HEK293T (cell line): ENCODE measurements around the gene MXD3.

Source experiments
- CTBP1 ChIP-seq: fragments of 450-650 bp; IDR thresholded peaks from 2 replicates; pipeline ENCODE4 v1.6.1; 2016; ENCODE audit warnings: borderline replicate concordance
- ELF4 ChIP-seq: fragments of 450-650 bp; IDR thresholded peaks from 2 replicates; pipeline ENCODE4 v1.6.1; 2017; ENCODE audit warnings: antibody characterized with exemption
- FOXA1 ChIP-seq: fragments of 450-650 bp; IDR thresholded peaks from 2 replicates; pipeline ENCODE4 v1.6.1; 2016; ENCODE audit warnings: mild to moderate bottlenecking
- FOXM1 ChIP-seq: fragments of 450-650 bp; IDR thresholded peaks from 2 replicates; pipeline ENCODE4 v1.6.1; 2017; ENCODE audit warnings: mild to moderate bottlenecking, borderline replicate concordance
- HDGF ChIP-seq: fragments of 450-650 bp; IDR thresholded peaks from 2 replicates; pipeline ENCODE4 v1.6.1; 2017; ENCODE audit warnings: antibody characterized with exemption, borderline replicate concordance
- LEF1 ChIP-seq: fragments of 450-650 bp; IDR thresholded peaks from 2 replicates; pipeline ENCODE4 v1.6.1; 2017; ENCODE audit warnings: mild to moderate bottlenecking, borderline replicate concordance
- NFRKB ChIP-seq: fragments of 450-650 bp; IDR thresholded peaks from 2 replicates; pipeline ENCODE4 v1.6.1; 2016; ENCODE audit warnings: mild to moderate bottlenecking, moderate library complexity
- SP1 ChIP-seq: fragments of 450-650 bp; IDR thresholded peaks from 2 replicates; pipeline ENCODE4 v1.6.1; 2017
- SUZ12 ChIP-seq: fragments of 450-650 bp; IDR thresholded peaks from 2 replicates; pipeline ENCODE4 v1.6.1; 2016; ENCODE audit warnings: mild to moderate bottlenecking
- TARDBP ChIP-seq: fragments of 450-650 bp; IDR thresholded peaks from 2 replicates; pipeline ENCODE4 v1.6.1; 2016
- ZNF384 ChIP-seq: fragments of 450-650 bp; IDR thresholded peaks from 2 replicates; pipeline ENCODE4 v1.6.1; 2016

GRCh38 chr5:177261510-177261909 lies 50.2 kb downstream of the MXD3 start:
- TF ChIP-seq FOXA1 (no peak), HDGF (no peak), FOXM1 (no peak), NFRKB (no peak), SP1 (no peak), SUZ12 (no peak), ELF4 (no peak), ZNF384 (no peak), TARDBP (no peak), LEF1 (no peak), CTBP1 (no peak)
